ENCODE results near the gene DENND5A.

Gene DENND5A

GRCh38 chr11:9265211-9266131 is at the start of gene DENND5A:
DENND5A (minus strand) TSS chr11:9265350; CDS start chr11:9265069, 281 bp downstream.
- peak; percentile 56 to 78 for DNase-seq

GRCh38 chr11:9314291-9315077 is 49.3 kb upstream of the DENND5A start, which contains the start of gene TMEM41B:
TMEM41B (minus strand) TSS chr11:9314593; CDS start chr11:9314441, 152 bp downstream.
- DNase-seq = peak; percentile 96 to 99

- peak in 1 of 2 experiments; percentile 18 for DNase-seq
Observed at GRCh38 chr11:9313648-9314290, 48.6 kb upstream of the DENND5A start.

GRCh38 chr11:9310485-9311090 is 45.4 kb upstream of the DENND5A start:
- no peak for DNase-seq

GRCh38 chr11:9304178-9304577 is 39.0 kb upstream of the DENND5A start:
- DNase-seq = no peak

- no peak for DNase-seq
Observed at GRCh38 chr11:9302448-9302847, 37.3 kb upstream of the DENND5A start.

- no peak for DNase-seq
Observed at GRCh38 chr11:9301720-9302119, 36.6 kb upstream of the DENND5A start.

GRCh38 chr11:9293646-9294045 is 28.5 kb upstream of the DENND5A start:
- DNase-seq = no peak

- DNase-seq = no peak
Observed at GRCh38 chr11:9285850-9286587, 20.9 kb upstream of the DENND5A start.

GRCh38 chr11:9280655-9281301 is 15.6 kb upstream of the DENND5A start:
- peak in 1 of 2 experiments; percentile 7 for DNase-seq

GRCh38 chr11:9277176-9277575 is 12.0 kb upstream of the DENND5A start:
- DNase-seq = no peak

- peak in 1 of 2 experiments; percentile 38 for DNase-seq
Observed at GRCh38 chr11:9276571-9276970, 11.4 kb upstream of the DENND5A start.

- no peak for DNase-seq
Observed at GRCh38 chr11:9274499-9275258, 9.5 kb upstream of the DENND5A start.

GRCh38 chr11:9273376-9274336 is 8.5 kb upstream of the DENND5A start:
- DNase-seq = no peak

GRCh38 chr11:9269492-9270013 is 4.4 kb upstream of the DENND5A start:
- DNase-seq = no peak

- no peak for DNase-seq
Observed at GRCh38 chr11:9267680-9268079, 2.5 kb upstream of the DENND5A start.

- DNase-seq = no peak
Observed at GRCh38 chr11:9266926-9267325, 1.8 kb upstream of the DENND5A start.

GRCh38 chr11:9266132-9266736 is 1.1 kb upstream of the DENND5A start:
- DNase-seq = no peak

All from NCI-H524 (cell line).